ENCODE results near the gene CCNL1. TPM values are rescaled to one million over a fixed set of nuclear protein-coding genes. Genes with fewer than 3 reads are reported as not detected.

Gene CCNL1
- total and polyA plus RNA-seq, 2 of the 4 experiments (the other 2 are of a cell fraction): 60.9 to 83.3 TPM

DNA sequence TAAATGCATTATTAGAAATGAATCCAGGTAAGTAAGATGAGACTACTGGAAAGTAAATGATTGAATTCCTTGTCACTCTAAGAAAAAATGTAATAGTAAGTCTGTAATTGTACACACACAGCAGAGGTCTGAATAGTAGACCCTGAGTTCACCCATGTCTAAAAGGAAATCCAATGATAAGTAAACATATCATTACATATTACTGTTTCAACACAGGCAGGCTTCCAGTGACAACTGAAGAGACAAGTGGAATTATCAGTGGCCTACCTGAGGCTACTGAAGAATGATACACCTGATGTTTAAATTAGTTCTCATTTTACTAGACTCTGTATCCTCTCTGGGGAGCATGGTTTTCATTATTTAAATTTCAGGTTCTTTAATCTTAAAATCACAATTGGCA is 6.2 kb upstream of the CCNL1 start:
- intact Hi-C loops (cut with micrococcal nuclease) (no loop called here), dilution Hi-C loops (cut with HindIII; ENCODE audit: low sequenced_read_pairs, unreplicated experiment) (no loop called here), in situ Hi-C loops (cut with MboI; ENCODE audit: low sequenced_read_pairs) (loop anchor here (25.0 kb wide), 1 partner anchor 1546 kb away; no protein-coding TSS in a partner anchor)
- ATAC-seq (ENCODE audit: low read depth): no peak
- Histone ChIP-seq H3K56ac (ENCODE audit: extremely low read depth, insufficient read depth, low read length) (no peak overlapping the region), H3K9me1 (ENCODE audit: insufficient read depth, low read length) (no peaks in the 10 kb centered on the region), H2BK5ac (ENCODE audit: low read depth, low read length, poor library complexity, severe bottlenecking) (no peak overlapping the region), H4K91ac (ENCODE audit: insufficient read depth, low read depth, low read length) (no peak overlapping the region), H3K4me1 (ENCODE audit: control insufficient read depth, insufficient read depth, low read length) (no peaks in the 10 kb centered on the region; the same call in none of the 2 replicates), H4K8ac (ENCODE audit: low read depth in 2 of 2, low read length in 2 of 2) (no peak overlapping the region), H3K23ac (ENCODE audit: low read depth, low read length) (no peak overlapping the region), H2BK15ac (ENCODE audit: low read depth, low read length) (no peak overlapping the region), H3K4me2 (ENCODE audit: low read depth, low read length) (no peak overlapping the region), H2BK120ac (ENCODE audit: low read depth, low read length) (no peak overlapping the region), H2AK9ac (replicated peaks; ENCODE audit: low read depth, low read length, poor library complexity) (no peak overlapping the region), H3K36me3 (ENCODE audit: control insufficient read depth, insufficient read depth, low read length) (no peaks in the 10 kb centered on the region), H3K27ac (ENCODE audit: insufficient read depth, low read length) (no peak overlapping the region), H4K20me1 (ENCODE audit: insufficient read depth, low read length) (no peaks in the 10 kb centered on the region), H3K27me3 (ENCODE audit: control insufficient read depth, insufficient read depth, low read length) (no peaks in the 10 kb centered on the region), H2AK5ac (ENCODE audit: low read depth, low read length) (no peak overlapping the region), H3K9me3 (ENCODE audit: control insufficient read depth, insufficient read depth, low read length) (no peaks in the 10 kb centered on the region), H2AFZ (replicated peaks; ENCODE audit: low read length, poor library complexity) (no peak overlapping the region), H3K4me3 (ENCODE audit: insufficient read depth, low read depth, low read length) (no peak overlapping the region), H3K79me1 (ENCODE audit: low read depth in 1 of 2, low read length in 2 of 2) (peaks cover 3 to 6% of the 10 kb centered on the region in 2 experiments; a peak in 3 of 4 replicates), H3K18ac (ENCODE audit: low read depth, low read length) (no peak overlapping the region), H2BK20ac (ENCODE audit: low read depth, low read length) (no peak overlapping the region), H3K9ac (ENCODE audit: low read depth, low read length) (no peak overlapping the region), H3K14ac (replicated peaks; ENCODE audit: low read depth, low read length) (no peak overlapping the region), H4K5ac (ENCODE audit: low read depth, low read length) (no peak overlapping the region), H3K4ac (ENCODE audit: low read depth, low read length) (no peak overlapping the region)
- no peak for DNase-seq
- ChIA-PET POLR2A (ENCODE audit: unreplicated experiment) (no interaction called here), CTCF (no interaction called here)
- TF ChIP-seq CEBPB (IDR thresholded peaks at IDR 0.05; ENCODE audit: low read depth, low read length) (no peak), MXI1 (IDR thresholded peaks at IDR 0.05; ENCODE audit: borderline replicate concordance, low read depth, low read length) (no peak), CHD1 (IDR thresholded peaks at IDR 0.05; ENCODE audit: low read depth, low read length) (no peak), MAZ (IDR thresholded peaks at IDR 0.05; ENCODE audit: borderline replicate concordance, low read depth, low read length) (no peak), SMC3 (IDR thresholded peaks at IDR 0.05; ENCODE audit: low read depth, low read length) (no peak), FOS (IDR thresholded peaks at IDR 0.05; ENCODE audit: low read depth, low read length) (no peak), RFX5 (IDR thresholded peaks at IDR 0.05; ENCODE audit: low read depth, low read length) (no peak), NFE2L2 (IDR thresholded peaks at IDR 0.05; ENCODE audit: low read depth, low read length) (no peak), RCOR1 (IDR thresholded peaks at IDR 0.05; ENCODE audit: insufficient replicate concordance, low read length) (no peak), POLR2A (IDR thresholded peaks at IDR 0.05; ENCODE audit: low read depth, low read length) (no peak), MAFK (IDR thresholded peaks at IDR 0.05; ENCODE audit: low read depth, low read length) (no peak), BHLHE40 (IDR thresholded peaks at IDR 0.05; ENCODE audit: low read depth, low read length) (no peak), RAD21 (IDR thresholded peaks at IDR 0.05; ENCODE audit: low read length) (no peak)
- TF ChIP-seq, protein P1, sequence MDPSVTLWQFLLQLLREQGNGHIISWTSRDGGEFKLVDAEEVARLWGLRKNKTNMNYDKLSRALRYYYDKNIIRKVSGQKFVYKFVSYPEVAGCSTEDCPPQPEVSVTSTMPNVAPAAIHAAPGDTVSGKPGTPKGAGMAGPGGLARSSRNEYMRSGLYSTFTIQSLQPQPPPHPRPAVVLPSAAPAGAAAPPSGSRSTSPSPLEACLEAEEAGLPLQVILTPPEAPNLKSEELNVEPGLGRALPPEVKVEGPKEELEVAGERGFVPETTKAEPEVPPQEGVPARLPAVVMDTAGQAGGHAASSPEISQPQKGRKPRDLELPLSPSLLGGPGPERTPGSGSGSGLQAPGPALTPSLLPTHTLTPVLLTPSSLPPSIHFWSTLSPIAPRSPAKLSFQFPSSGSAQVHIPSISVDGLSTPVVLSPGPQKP (IDR thresholded peaks at IDR 0.05; ENCODE audit: borderline replicate concordance, low read depth, low read length): no peak
- TF ChIP-seq, protein P2, sequence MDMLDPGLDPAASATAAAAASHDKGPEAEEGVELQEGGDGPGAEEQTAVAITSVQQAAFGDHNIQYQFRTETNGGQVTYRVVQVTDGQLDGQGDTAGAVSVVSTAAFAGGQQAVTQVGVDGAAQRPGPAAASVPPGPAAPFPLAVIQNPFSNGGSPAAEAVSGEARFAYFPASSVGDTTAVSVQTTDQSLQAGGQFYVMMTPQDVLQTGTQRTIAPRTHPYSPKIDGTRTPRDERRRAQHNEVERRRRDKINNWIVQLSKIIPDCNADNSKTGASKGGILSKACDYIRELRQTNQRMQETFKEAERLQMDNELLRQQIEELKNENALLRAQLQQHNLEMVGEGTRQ (IDR thresholded peaks at IDR 0.05; ENCODE audit: low read depth, low read length): no peak
- TF ChIP-seq, protein P3, sequence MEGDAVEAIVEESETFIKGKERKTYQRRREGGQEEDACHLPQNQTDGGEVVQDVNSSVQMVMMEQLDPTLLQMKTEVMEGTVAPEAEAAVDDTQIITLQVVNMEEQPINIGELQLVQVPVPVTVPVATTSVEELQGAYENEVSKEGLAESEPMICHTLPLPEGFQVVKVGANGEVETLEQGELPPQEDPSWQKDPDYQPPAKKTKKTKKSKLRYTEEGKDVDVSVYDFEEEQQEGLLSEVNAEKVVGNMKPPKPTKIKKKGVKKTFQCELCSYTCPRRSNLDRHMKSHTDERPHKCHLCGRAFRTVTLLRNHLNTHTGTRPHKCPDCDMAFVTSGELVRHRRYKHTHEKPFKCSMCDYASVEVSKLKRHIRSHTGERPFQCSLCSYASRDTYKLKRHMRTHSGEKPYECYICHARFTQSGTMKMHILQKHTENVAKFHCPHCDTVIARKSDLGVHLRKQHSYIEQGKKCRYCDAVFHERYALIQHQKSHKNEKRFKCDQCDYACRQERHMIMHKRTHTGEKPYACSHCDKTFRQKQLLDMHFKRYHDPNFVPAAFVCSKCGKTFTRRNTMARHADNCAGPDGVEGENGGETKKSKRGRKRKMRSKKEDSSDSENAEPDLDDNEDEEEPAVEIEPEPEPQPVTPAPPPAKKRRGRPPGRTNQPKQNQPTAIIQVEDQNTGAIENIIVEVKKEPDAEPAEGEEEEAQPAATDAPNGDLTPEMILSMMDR (conservative IDR thresholded peaks at IDR 0.05; ENCODE audit: low read depth, low read length): no peak
- no TSS peak for BruUV-seq (replicated peaks)

All from IMR-90 (cell line).